Stimulated activated CD4-positive, alpha-beta T cell treated with anti-CD3 and anti-CD28 coated beads, TNF-alpha, amount 100 ng/mL, for 24 hours (primary cell): Measurements from ENCODE around the gene STRBP.

Source experiments
- DNase-seq, 3 experiments: peaks; one replicate each; pipeline ENCODE4 v3.0.0-alpha.2; 2020; ENCODE audit warnings: low read depth in 3 of 3

Gene STRBP

GRCh38 chr9:123097430-123098095 is 170.8 kb downstream of the STRBP start:
- DNase-seq, result no peak

DNA sequence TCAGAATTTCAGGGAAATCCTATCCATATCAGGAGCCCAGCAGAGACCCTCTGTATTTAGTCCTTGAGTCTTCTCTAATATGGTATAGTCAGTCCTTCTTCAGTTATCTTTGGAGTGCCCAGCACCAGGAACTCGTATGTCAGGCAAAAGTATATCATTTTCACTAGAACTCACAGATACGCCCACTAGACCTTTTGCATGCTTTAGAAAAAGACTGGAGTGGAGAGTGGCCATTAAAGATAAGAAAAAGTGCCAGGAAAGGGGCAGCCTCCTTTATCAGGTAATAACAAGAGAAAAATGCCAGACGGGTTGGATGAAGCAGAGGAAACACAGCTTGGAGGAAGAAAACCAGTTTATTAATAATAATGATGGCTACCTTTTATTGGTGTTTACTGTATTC is 171.4 kb downstream of the STRBP start:
- DNase-seq, result no peak

DNA sequence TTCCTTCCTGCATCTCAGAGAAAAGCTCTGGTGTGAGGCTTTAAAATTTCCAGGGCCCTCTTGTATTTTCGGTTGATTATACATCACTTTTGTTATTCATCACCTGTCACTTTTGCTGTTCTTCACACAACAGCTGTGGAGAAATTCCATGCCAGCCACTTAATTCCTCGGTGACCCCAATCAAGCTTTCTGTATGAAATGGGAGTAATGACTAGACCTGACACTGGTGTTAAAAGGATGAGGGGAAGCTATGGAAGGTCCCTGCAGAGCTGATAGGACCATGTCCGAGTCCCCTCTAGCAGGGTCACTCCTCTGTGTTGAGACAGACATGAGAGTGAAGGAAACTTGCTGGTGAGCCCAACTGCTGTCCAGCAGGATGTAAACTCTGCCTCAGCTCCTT is 175.2 kb downstream of the STRBP start:
- no peak for DNase-seq

- DNase-seq, result no peak
Measured at GRCh38 chr9:123091459-123091858, 176.9 kb downstream of the STRBP start.

- DNase-seq, result no peak
Measured at GRCh38 chr9:123090956-123091355, 177.4 kb downstream of the STRBP start.

- DNase-seq, result no peak
Measured at GRCh38 chr9:123090198-123090896, 178.0 kb downstream of the STRBP start.

DNA sequence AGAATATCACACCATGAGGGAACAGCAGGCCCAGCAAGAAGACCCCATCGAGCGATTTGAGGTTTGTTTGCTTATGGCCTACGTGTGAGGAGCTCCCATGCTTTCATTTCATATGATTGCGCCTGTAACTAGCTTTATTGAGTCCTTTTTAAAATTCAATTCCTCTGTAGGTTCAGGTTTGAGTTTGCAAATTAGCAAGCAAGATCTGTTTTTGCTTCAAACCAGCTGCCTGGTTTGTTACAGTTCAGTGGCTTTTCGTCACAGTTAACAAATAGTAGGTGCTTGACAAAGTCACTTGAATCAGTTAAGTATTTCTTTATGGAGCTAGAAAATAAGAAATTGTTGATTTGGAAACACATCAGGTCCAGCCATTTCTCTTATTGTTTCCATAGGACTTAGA is 178.6 kb downstream of the STRBP start:
- no peak for DNase-seq

- no peak for DNase-seq
Measured at GRCh38 chr9:123089040-123089439, 179.3 kb downstream of the STRBP start.

DNA sequence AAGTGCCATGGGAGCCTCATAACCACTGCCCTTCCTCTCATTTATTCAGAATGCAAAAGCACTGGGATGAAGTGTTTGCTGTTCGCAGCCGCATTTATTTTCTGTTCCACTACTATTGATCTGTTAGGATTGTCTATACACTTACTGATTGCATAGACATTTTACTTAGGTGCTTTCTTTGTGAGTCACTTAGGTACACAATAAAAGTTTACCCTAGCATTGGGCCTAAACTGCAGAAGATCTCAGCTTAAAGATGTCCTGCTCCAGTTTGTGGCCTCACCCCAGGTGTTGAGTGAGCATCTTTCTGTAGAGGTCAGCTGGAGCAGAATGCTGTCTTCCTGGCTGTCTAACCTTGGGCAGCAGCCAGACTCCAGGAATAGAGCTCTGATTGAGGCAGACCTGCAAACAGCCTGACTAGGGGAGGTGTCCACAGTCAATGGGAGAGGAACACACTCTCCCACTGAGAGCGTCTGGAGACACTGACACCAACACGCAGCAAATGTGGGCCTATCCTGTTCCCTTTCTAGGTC is 181.0 kb downstream of the STRBP start:
- DNase-seq, result no peak

DNA sequence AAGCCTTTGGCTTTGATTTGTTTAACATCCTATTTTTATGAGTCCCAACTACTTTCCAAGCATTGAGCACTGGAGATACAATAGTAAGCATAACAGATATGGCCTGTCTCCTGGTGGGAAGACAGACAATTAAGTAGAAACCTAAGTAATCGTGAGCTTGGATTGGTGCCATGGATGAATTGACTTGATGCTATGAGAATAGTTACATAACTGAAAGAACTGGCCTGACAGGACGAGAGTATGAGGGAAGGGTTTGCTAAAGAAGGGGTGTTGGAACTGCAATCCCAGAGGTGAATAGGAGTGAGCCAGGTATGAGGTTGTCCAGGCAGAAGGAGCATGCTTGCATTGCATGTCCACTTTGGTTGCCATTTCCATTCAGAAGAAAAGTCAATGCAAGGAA is 182.5 kb downstream of the STRBP start:
- no peak for DNase-seq

- DNase-seq, result no peak
Measured at GRCh38 chr9:123084256-123084655, 184.1 kb downstream of the STRBP start.

- no peak for DNase-seq
Measured at GRCh38 chr9:123083680-123084079, 184.7 kb downstream of the STRBP start.

- DNase-seq, result peak in 1 of 3 experiments; percentile 2
Measured at GRCh38 chr9:123081824-123082223, 186.6 kb downstream of the STRBP start.

DNA sequence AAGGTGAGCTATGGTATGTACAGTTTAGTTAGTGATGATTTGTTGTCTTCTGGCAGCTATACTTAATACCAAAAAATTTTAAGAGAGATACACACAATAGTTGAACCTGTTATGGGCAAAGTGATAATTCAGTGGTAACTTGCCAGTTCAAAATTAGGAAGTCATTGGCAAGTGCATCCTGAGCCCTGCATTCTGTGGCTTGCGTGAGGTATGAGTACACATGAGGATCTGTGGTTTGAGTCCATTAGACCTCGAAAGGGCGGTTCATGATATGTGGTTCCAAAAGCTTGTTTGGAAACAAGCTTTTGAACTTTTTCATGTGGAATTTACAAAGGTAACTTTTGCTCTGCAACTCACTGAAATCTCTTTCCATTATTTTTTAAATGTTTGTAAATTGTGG is 187.9 kb downstream of the STRBP start:
- no peak for DNase-seq

GRCh38 chr9:123074628-123075027 is 193.8 kb downstream of the STRBP start:
- no peak for DNase-seq

GRCh38 chr9:123073991-123074422 is 194.4 kb downstream of the STRBP start:
- no peak for DNase-seq

DNA sequence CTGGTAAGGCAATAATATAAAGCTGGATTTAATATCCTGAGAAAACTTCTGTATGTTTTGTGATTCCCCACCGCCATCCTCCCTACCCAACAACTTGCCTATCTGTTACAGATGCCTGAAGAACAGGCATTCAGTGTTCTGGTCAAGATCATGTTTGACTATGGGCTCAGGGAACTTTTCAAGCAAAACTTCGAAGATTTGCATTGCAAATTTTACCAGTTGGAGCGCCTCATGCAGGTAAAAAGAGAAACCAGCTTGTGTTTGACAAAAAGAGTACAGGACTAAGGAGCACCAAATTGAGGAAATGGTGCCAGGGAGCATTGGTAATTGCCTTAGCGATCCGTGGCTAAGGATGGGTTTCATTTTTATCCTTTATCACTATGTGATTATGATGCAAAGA is 194.9 kb downstream of the STRBP start:
- no peak for DNase-seq

DNA sequence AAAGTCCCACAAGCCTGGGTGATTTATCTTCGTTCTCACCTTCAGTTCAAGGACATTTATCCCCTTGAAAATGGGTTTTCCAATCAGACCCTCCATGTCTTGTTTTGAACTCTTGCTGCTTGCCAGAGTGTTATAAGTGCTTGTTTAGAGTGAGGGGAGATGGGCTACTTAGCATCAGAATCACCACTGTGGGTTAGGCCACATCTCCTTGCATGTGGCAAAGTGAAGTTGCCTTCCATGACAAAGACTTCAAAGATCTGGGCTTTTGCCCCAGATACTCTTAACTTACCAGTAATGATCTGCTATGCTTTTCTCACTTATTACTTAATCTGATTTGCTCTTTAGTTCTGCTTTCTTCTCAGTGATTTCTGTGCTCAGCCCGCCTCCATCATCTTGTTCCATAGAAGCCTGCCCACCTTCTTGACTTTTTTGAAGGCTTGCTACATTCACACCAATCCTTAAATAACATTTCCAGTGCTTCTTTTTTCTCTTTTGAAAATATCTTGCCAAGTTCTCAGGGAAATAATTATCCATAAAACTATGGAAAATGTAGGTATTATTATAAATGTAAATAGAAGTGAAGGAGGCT is 195.9 kb downstream of the STRBP start:
- no peak for DNase-seq
